Upper lobe of right lung (tissue), 1 donor: ENCODE results near the gene ALDH7A1. TPM values are rescaled to one million over a fixed set of nuclear protein-coding genes. Genes with fewer than 3 reads are reported as not detected.

Source experiments
- ATAC-seq: fragments of 200-7000 bp; cut with Tn5 transposase; one replicate; pipeline ENCODE4 v1.9.1; 2020; ENCODE audit warnings: mild to moderate bottlenecking, moderate library complexity
- DNase-seq: peaks from one replicate; pipeline ENCODE4 v3.0.0-alpha.2; 2020
- H3K27ac ChIP-seq: fragments of 200-600 bp; one replicate; pipeline ENCODE4 v1.8.0; 2022
- H3K27me3 ChIP-seq: fragments of 200-600 bp; one replicate; pipeline ENCODE4 v1.8.0; 2022; ENCODE audit warnings: mild to moderate bottlenecking
- H3K36me3 ChIP-seq: fragments of 200-600 bp; one replicate; pipeline ENCODE4 v1.8.0; 2022
- H3K4me1 ChIP-seq: fragments of 200-600 bp; one replicate; pipeline ENCODE4 v1.8.0; 2022
- H3K4me3 ChIP-seq: fragments of 200-600 bp; one replicate; pipeline ENCODE4 v1.8.0; 2022; ENCODE audit warnings: mild to moderate bottlenecking
- H3K9me3 ChIP-seq: fragments of 200-600 bp; one replicate; pipeline ENCODE4 v1.8.0; 2022
- CTCF ChIP-seq: fragments of 200-600 bp; IDR thresholded peaks from one replicate; pipeline ENCODE4 v1.8.0; 2022; ENCODE audit warnings: antibody characterized with exemption
- intact Hi-C: fragments of 100-400 bp; cut with DNase I; formaldehyde crosslinking; loops from one replicate; pipeline ENCODE4 v1.11.0; 2022
- total RNA-seq: library from RNA; stranded (reverse); fragmentation: NEBNext Ultra II Directional; extraction: Animal tissue kit (Norgen Biotek cat#: 25700); gene quantifications from one replicate; pipeline ENCODE4 v1.2.1, GENCODE V29; 2021
- donor health status: DM: no; HTN: yes; CAD: no; lungs with severe emphysema.

Gene ALDH7A1
- total RNA-seq, 1 donor from 2014 or later: 26.1 TPM

GRCh38 chr5:126506079-126506478 lies 88.9 kb downstream of the ALDH7A1 start:
- no peak for TF ChIP-seq CTCF
- no peak overlapping the region for H3K27ac ChIP-seq

GRCh38 chr5:126503602-126504104 lies 91.4 kb downstream of the ALDH7A1 start:
- no peak for DNase-seq
- intact Hi-C loops: no loop called here
- ATAC-seq: peak; percentile 69

More at GRCh38 chr5:126506079-126506478, 88.9 kb downstream of the ALDH7A1 start:
- no peaks in the 10 kb centered on the region for H3K27me3 ChIP-seq
- intact Hi-C loops: no loop called here
- peaks cover 17% of the 10 kb centered on the region for H3K4me1 ChIP-seq
- ATAC-seq (no peak), DNase-seq (no peak)
- H3K36me3 ChIP-seq: no peaks in the 10 kb centered on the region
- no peak overlapping the region for H3K4me3 ChIP-seq
- H3K9me3 ChIP-seq: no peaks in the 10 kb centered on the region

GRCh38 chr5:126501448-126501847 lies 93.6 kb downstream of the ALDH7A1 start:
- intact Hi-C loops: no loop called here
- H3K9me3 ChIP-seq: no peaks in the 10 kb centered on the region
- H3K27ac ChIP-seq: no peak overlapping the region
- H3K27me3 ChIP-seq: no peaks in the 10 kb centered on the region
- DNase-seq (no peak), ATAC-seq (no peak)
- no peaks in the 10 kb centered on the region for H3K36me3 ChIP-seq
- TF ChIP-seq CTCF: no peak
- no peak overlapping the region for H3K4me3 ChIP-seq
- H3K4me1 ChIP-seq: peaks cover 5% of the 10 kb centered on the region

More at GRCh38 chr5:126503602-126504104, 91.4 kb downstream of the ALDH7A1 start:
- peaks cover 5% of the 10 kb centered on the region for H3K4me1 ChIP-seq
- H3K36me3 ChIP-seq: no peaks in the 10 kb centered on the region
- no peaks in the 10 kb centered on the region for H3K9me3 ChIP-seq
- no peak overlapping the region for H3K4me3 ChIP-seq
- no peak for TF ChIP-seq CTCF
- no peaks in the 10 kb centered on the region for H3K27me3 ChIP-seq
- peak overlapping the region; percentile 15 for H3K27ac ChIP-seq

- Histone ChIP-seq H3K27me3 (no peaks in the 10 kb centered on the region), H3K27ac (no peak overlapping the region), H3K36me3 (no peaks in the 10 kb centered on the region), H3K4me1 (peaks cover 5% of the 10 kb centered on the region), H3K9me3 (no peaks in the 10 kb centered on the region), H3K4me3 (no peak overlapping the region)
- TF ChIP-seq CTCF: peak; percentile 49
- ATAC-seq (peak; percentile 60), DNase-seq (no peak)
- intact Hi-C loops: no loop called here
These were observed 95.1 kb downstream of the ALDH7A1 start for GRCh38 chr5:126499853-126500342.

GRCh38 chr5:126499278-126499677 lies 95.7 kb downstream of the ALDH7A1 start:
- no peaks in the 10 kb centered on the region for H3K27me3 ChIP-seq
- DNase-seq (no peak), ATAC-seq (no peak)
- no peak overlapping the region for H3K4me3 ChIP-seq
- no peaks in the 10 kb centered on the region for H3K9me3 ChIP-seq
- no peaks in the 10 kb centered on the region for H3K36me3 ChIP-seq
- intact Hi-C loops: no loop called here
- no peak overlapping the region for H3K27ac ChIP-seq
- no peak for TF ChIP-seq CTCF
- H3K4me1 ChIP-seq: peaks cover 2% of the 10 kb centered on the region

- H3K36me3 ChIP-seq: peaks cover 9% of the 10 kb centered on the region
- ATAC-seq (no peak), DNase-seq (no peak)
- no peaks in the 10 kb centered on the region for H3K9me3 ChIP-seq
- no peaks in the 10 kb centered on the region for H3K4me1 ChIP-seq
- intact Hi-C loops: no loop called here
- no peak overlapping the region for H3K27ac ChIP-seq
- no peak overlapping the region for H3K4me3 ChIP-seq
- no peak for TF ChIP-seq CTCF
- H3K27me3 ChIP-seq: no peaks in the 10 kb centered on the region
These were observed 97.5 kb downstream of the ALDH7A1 start for GRCh38 chr5:126497506-126497905.
